ENCODE data around the gene PPP3CA. TPM values are rescaled to one million over a fixed set of nuclear protein-coding genes. Genes with fewer than 3 reads are reported as not detected.
"Not testable (repeated sequence)": the region's sequence is repeated elsewhere in the genome, so short reads cannot be mapped to it uniquely, and the experiment has no call there.

The PPP3CA gene
- total RNA-seq, 2 experiments from 2014 or later: 14.3 to 14.6 TPM

DNA sequence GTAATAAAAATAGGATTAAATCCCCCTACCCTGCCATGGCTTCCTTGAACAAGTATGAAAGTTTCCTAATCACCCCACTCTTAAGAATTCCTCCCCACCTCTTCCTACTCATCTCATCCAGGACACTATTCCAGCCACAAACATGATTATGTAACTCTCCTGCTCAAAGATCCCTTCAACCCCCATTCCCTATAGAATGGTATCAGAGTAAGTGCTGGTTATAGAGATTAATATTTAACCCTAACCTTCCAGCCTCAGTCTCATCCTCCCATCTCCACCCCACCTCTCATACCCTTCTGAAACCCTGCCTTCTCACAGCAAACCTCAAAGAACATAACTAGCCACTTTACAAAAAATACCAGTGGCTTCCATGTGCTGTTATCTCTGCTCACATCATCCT, 155.1 kb downstream of the PPP3CA start:
- Mint-ChIP-seq H3K9me3 (no peaks in the 10 kb centered on the region), H3K4me1 (ENCODE audit: low read depth) (peaks cover 23% of the 10 kb centered on the region), H3K27ac (no peak overlapping the region), H3K36me3 (peaks cover 2% of the 10 kb centered on the region), H3K27me3 (no peaks in the 10 kb centered on the region), H3K4me3 (no peak overlapping the region)
- ChIA-PET POLR2A (no interaction called here), CTCF (interaction anchor here (1.1 kb wide), 1 partner anchor 537 kb away, joined by 4 read pairs; no protein-coding TSS in a partner anchor)
- intact Hi-C loops (cut with micrococcal nuclease): no loop called here
- no peak for DNase-seq

DNA sequence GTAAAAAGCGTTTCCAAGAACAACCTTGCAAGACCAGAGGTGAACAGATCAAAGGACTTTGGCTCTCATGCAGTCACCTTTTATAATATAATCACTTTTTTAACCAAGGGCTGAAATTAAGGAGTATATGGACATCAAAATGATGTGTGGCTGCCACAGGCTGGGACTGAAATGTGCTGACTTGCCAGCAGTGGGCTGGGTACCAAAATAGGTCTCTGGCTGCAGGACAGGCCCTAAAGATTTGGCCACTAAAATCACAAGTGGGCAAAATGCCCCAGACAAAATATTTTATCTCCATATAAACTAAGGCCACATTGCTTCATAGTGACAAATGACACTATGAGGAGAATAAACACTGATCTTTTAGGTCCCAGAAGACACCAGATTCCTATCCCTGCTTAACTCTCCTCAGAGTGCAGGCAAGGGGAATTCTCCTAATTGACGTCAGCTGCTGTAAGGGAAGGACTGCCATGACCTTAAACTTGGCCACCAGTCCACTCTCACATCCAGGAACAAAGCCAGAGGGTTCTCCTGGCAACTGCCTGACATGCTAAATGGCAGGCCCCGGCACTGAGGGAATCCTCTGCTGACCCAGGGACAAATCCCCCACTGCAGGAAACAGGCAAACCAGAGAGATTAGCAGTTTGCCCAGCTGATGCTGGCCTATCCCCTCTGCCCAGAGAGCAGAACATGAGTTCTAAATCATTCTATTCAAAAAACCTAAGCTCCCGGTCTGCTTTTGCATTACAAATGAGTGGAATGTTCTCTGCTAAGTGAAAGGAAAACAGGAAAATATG, 155.8 kb downstream of the PPP3CA start:
- Mint-ChIP-seq H3K27me3 (no peaks in the 10 kb centered on the region), H3K4me3 (no peak overlapping the region), H3K9me3 (no peaks in the 10 kb centered on the region), H3K36me3 (peaks cover 2% of the 10 kb centered on the region), H3K27ac (no peak overlapping the region), H3K4me1 (ENCODE audit: low read depth) (peaks cover 18% of the 10 kb centered on the region)
- ChIA-PET POLR2A (no interaction called here), CTCF (no interaction called here)
- DNase-seq: no peak
- intact Hi-C loops (cut with micrococcal nuclease): no loop called here

DNA sequence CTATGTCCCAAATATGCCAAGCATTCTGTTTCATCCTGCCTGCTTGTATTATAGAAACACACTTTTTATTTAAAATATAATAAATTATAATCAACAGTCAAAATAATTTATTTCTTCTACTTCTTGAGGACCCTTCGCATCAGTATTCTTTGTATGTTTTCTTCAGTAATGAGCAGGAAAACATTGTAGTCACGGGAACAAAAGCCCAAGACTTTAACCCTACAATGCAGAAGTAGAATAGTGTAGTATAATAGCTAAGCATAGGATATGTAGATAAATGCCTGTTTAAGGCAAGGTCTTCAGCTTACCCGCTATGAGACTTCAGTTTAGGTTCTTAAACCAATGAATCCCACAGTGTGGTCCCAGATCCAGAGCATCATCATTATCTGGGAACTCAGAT, 156.6 kb downstream of the PPP3CA start:
- CTCF ChIA-PET: no interaction called here
- no peak overlapping the region for H3K27ac Mint-ChIP-seq
- no peaks in the 10 kb centered on the region for H3K9me3 Mint-ChIP-seq
- H3K27me3 Mint-ChIP-seq: no peaks in the 10 kb centered on the region
- POLR2A ChIA-PET: no interaction called here
- peaks cover 18% of the 10 kb centered on the region for H3K4me1 Mint-ChIP-seq (ENCODE audit: low read depth)
- H3K4me3 Mint-ChIP-seq: no peak overlapping the region
- intact Hi-C loops (cut with micrococcal nuclease): no loop called here
- peaks cover 2% of the 10 kb centered on the region for H3K36me3 Mint-ChIP-seq
- no peak for DNase-seq

DNA sequence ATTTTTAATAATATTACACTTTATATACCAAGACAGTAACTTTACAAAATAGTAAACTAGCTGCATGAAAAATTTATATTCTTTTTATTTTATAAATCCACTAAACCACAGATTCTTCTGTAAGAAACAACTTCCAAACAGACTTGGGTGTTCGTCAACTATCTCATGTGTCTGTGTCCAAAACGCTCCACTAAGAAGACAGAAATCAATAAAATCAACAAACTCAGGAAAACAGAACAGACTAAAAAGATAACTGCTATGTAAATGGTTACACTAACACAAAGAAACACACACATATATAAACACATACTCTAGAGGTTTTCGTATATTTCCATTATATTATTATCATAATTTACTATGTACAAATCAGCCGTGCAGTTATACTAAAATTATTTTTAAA, 158.4 kb downstream of the PPP3CA start:
- no peak overlapping the region for H3K4me3 Mint-ChIP-seq
- DNase-seq: no peak
- no peaks in the 10 kb centered on the region for H3K9me3 Mint-ChIP-seq
- H3K4me1 Mint-ChIP-seq (ENCODE audit: low read depth): peaks cover 18% of the 10 kb centered on the region
- ChIA-PET POLR2A (no interaction called here), CTCF (interaction anchor here (0.7 to 1.5 kb wide), 4 partner anchors 19 to 408 kb away, joined by 3 to 4 read pairs (median 4); no protein-coding TSS in a partner anchor)
- H3K27me3 Mint-ChIP-seq: no peaks in the 10 kb centered on the region
- no peak overlapping the region for H3K27ac Mint-ChIP-seq
- H3K36me3 Mint-ChIP-seq: no peaks in the 10 kb centered on the region
- intact Hi-C loops (cut with micrococcal nuclease): loop anchor here (1.0 to 5.0 kb wide), 2 partner anchors 158 to 541 kb away; partner anchors contain the start of gene PPP3CA

DNA sequence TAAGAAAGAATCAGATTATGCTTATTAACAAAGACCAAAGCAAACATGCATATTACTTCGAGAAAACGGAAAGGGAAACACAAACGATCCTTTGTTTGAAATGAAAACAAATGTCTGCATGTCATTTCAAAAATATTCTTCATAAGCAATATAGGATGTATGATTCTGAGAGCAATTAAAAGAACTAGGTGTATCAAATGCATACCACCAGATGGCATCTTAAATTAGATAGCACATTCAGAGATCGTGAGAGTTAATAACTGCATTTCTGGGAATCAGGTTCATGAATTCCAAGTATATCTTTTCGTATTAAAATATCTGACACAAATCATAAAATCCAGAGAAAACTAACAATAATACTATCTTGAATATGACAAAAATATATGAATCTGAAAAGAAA, 159.5 kb downstream of the PPP3CA start:
- Mint-ChIP-seq H3K27me3 (no peaks in the 10 kb centered on the region), H3K9me3 (no peaks in the 10 kb centered on the region), H3K36me3 (peaks cover 3% of the 10 kb centered on the region), H3K4me1 (ENCODE audit: low read depth) (peaks cover 20% of the 10 kb centered on the region), H3K27ac (no peak overlapping the region), H3K4me3 (no peak overlapping the region)
- POLR2A ChIA-PET: no interaction called here
- CTCF ChIA-PET: interaction anchor here (0.9 to 1.5 kb wide), 3 partner anchors 19 to 409 kb away, joined by 3 to 10 read pairs (median 5); partner anchors contain the start of gene PPP3CA
- intact Hi-C loops (cut with micrococcal nuclease): loop anchor here (1.0 to 5.0 kb wide), 2 partner anchors 159 to 542 kb away; partner anchors contain the start of gene PPP3CA
- DNase-seq: no peak

DNA sequence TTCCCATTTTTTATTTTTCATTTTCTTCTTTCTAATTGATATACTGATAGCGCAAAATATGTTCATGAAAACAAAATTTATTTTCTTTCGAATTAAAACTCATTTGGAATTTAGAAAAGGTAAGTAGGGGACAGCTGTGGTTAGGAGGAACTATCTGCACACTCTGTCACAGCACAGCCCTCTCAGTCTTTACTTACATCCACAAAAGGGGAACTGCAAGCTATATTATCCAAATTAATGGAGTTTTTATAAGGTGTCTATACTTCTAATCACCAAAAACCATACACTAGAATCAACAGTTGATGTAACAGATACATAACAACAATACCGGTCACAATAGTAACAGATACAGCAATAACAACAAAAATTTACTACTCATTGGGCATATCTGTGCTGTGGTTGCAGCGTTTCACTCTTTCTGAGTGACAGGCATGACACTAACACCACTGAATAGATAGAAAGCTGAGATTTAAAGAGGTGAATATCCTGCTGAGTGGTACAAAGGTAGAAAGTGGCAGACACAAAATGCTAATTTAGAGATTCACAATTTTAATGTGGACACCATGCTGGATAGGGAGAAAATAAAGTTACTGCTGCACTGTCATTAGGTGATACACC, 160.7 kb downstream of the PPP3CA start:
- H3K4me1 Mint-ChIP-seq (ENCODE audit: low read depth): peaks cover 14% of the 10 kb centered on the region
- peaks cover 3% of the 10 kb centered on the region for H3K9me3 Mint-ChIP-seq
- intact Hi-C loops (cut with micrococcal nuclease): loop anchor here (5.0 kb wide), 1 partner anchor 161 kb away; the partner anchor contains the start of gene PPP3CA
- ChIA-PET POLR2A (no interaction called here), CTCF (interaction anchor here (0.8 to 1.5 kb wide), 5 partner anchors 10 to 410 kb away, joined by 3 to 10 read pairs (median 5); partner anchors contain the start of gene PPP3CA)
- DNase-seq: no peak
- no peaks in the 10 kb centered on the region for H3K27me3 Mint-ChIP-seq
- H3K27ac Mint-ChIP-seq: no peak overlapping the region
- peaks cover 12% of the 10 kb centered on the region for H3K36me3 Mint-ChIP-seq
- H3K4me3 Mint-ChIP-seq: no peak overlapping the region

DNA sequence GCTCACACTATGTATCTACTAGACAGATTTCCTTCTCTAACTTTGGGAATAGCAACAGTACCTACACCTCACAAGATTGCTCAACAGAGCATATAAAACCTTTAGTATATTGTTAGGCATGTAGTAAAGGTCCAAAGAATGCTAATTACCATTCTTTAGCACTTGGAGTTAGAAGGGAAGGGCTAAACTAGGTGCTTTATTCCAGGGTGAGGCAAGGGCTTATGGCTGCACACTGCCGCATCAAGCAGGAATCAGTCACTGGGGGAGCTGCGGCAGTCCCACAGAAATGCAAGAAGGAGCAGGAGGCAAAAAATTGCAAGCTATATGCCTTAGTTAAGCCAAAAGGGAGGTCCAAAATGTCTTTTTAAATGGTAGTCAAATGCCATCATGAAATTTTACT, 162.7 kb downstream of the PPP3CA start:
- no peak for DNase-seq
- POLR2A ChIA-PET: no interaction called here
- Mint-ChIP-seq H3K4me3 (no peak overlapping the region), H3K4me1 (ENCODE audit: low read depth) (peaks cover 13% of the 10 kb centered on the region), H3K36me3 (peaks cover 12% of the 10 kb centered on the region), H3K27me3 (no peaks in the 10 kb centered on the region), H3K27ac (no peak overlapping the region), H3K9me3 (peaks cover 3% of the 10 kb centered on the region)
- CTCF ChIA-PET: interaction anchor here (1.0 kb wide), 2 partner anchors 15 to 546 kb away, joined by 3 read pairs; no protein-coding TSS in a partner anchor
- intact Hi-C loops (cut with micrococcal nuclease): loop anchor here (5.0 kb wide), 1 partner anchor 163 kb away; the partner anchor contains the start of gene PPP3CA

DNA sequence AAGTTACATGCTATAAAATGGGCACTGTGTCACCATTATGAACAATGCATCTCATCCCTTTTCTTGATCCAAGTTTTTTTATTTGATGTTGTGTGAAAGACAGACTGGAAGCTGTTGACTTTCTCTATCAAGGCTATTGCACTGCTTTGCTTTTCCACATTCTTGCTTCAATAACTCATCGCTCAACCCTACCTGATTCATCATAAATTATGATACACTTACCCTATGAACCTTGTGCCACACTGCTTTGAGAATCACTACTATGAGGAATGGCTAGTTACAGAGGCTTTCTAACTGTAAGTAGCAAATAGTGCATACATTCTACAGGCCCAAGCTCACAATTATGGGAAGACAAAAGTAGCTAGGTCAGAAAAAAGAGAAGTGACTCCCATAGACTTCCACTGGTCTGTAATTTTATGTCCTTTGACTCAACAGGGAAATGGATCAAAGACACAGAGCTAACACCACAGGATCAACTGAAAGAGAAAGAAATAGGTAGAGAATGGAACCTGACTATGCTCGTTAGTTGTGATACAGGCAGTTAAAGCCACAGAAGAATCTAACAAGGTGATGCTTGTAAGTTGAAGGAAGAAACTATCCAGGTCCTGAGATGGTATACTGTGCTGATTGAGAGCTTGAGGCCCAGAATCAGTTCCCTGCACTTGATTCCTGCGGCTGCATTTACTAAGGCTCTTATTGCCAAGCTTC, 163.5 kb downstream of the PPP3CA start:
- peaks cover 3% of the 10 kb centered on the region for H3K9me3 Mint-ChIP-seq
- no peak for DNase-seq
- no peak overlapping the region for H3K4me3 Mint-ChIP-seq
- peaks cover 11% of the 10 kb centered on the region for H3K4me1 Mint-ChIP-seq (ENCODE audit: low read depth)
- intact Hi-C loops (cut with micrococcal nuclease): no loop called here
- H3K27me3 Mint-ChIP-seq: no peaks in the 10 kb centered on the region
- no peak overlapping the region for H3K27ac Mint-ChIP-seq
- POLR2A ChIA-PET: no interaction called here
- CTCF ChIA-PET: interaction anchor here (1.0 kb wide), 1 partner anchor 14 kb away, joined by 3 read pairs; no protein-coding TSS in a partner anchor
- H3K36me3 Mint-ChIP-seq: peaks cover 12% of the 10 kb centered on the region

DNA sequence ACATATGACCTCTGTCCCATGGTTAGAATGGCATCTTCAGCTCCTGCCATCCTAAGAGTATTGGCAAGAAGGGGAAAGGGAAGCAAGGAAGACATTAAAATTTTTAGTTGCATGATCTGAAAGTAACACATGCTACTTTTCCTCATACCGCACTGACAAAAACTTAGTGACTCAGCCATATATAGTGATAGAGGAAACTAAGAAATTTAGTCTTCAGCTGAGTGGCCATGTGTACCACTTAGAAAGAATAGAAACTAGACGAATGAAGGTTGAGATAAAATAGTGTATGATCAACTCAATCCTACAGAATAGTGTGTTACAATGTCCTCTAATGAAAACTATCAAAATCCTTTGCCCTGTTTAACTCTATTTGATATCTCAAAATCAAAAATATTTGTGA, 164.1 kb downstream of the PPP3CA start:
- Mint-ChIP-seq H3K36me3 (peaks cover 12% of the 10 kb centered on the region), H3K9me3 (peaks cover 3% of the 10 kb centered on the region), H3K4me3 (no peak overlapping the region), H3K4me1 (ENCODE audit: low read depth) (peaks cover 16% of the 10 kb centered on the region), H3K27ac (no peak overlapping the region), H3K27me3 (no peaks in the 10 kb centered on the region)
- ChIA-PET POLR2A (no interaction called here), CTCF (no interaction called here)
- DNase-seq: no peak
- intact Hi-C loops (cut with micrococcal nuclease): no loop called here

DNA sequence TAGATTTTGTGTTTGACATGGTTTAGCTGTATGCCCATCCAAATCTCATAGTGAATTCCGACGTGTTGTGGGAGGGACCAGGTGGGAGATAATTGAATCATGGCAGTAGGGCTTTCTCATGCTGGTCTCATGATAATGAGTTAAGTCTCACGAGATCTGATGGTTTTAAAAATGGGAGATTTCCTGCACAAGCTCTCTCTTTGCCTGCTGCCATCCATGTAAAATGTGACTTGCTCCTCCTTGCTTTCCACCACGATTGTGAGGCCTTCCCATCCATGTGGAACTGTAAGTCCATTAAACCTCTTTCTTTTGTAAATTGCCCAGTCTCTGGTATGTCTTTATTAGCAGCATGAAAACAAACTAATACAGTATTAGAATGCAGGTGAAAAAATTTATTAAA, 164.6 kb downstream of the PPP3CA start:
- DNase-seq; H3K27me3 Mint-ChIP-seq; H3K9me3 Mint-ChIP-seq; H3K4me3 Mint-ChIP-seq; intact Hi-C loops (cut with micrococcal nuclease); CTCF ChIA-PET; H3K27ac Mint-ChIP-seq; POLR2A ChIA-PET: not testable (repeated sequence)
- Mint-ChIP-seq H3K4me1 (ENCODE audit: low read depth) (peaks cover 13% of the 10 kb centered on the region), H3K36me3 (peaks cover 12% of the 10 kb centered on the region)

DNA sequence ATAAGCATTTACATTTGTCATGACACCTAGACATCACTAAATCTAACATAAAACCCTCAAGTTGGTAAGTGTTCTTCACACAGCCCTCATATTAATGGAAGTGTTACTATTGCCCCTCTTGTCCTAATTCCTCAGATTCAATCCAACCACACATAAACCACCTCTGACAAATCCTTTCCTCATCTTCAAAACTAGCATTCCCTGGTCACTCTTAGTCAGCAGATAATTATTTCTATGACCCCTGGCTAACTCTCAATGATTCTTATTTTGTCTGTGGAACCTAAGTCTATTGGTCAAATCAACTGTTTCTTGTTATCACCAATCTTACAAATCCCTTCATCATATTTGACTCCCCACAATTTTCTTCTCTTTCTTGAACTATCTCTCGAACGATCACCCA, 168.6 kb downstream of the PPP3CA start:
- intact Hi-C loops (cut with micrococcal nuclease): no loop called here
- Mint-ChIP-seq H3K27ac (no peak overlapping the region), H3K4me3 (no peak overlapping the region), H3K36me3 (peaks cover 12% of the 10 kb centered on the region), H3K27me3 (no peaks in the 10 kb centered on the region), H3K4me1 (ENCODE audit: low read depth) (peaks cover 30% of the 10 kb centered on the region), H3K9me3 (peaks cover 3% of the 10 kb centered on the region)
- POLR2A ChIA-PET: no interaction called here
- no peak for DNase-seq
- CTCF ChIA-PET: no interaction called here

DNA sequence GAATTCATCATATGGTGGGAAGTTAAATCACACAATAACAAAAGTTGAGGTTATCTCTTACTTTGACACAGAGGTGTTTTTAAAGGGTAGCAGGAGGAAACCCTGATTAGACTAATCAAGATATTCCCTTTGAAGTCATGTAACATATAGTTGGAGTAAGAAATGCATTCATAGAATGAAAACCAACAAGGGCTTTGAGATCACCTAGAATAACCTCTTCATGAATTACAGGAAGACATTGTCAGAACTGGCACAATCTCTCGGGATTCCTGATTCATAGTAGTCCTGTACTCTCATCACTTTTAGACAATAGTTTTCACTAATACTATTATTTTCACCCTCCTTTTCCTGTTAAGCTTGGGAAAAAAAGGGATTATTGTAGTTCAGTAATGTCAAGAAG, 170.2 kb downstream of the PPP3CA start:
- no peak for DNase-seq
- Mint-ChIP-seq H3K36me3 (peaks cover 2% of the 10 kb centered on the region), H3K4me1 (ENCODE audit: low read depth) (peaks cover 33% of the 10 kb centered on the region), H3K9me3 (no peaks in the 10 kb centered on the region), H3K4me3 (no peak overlapping the region), H3K27ac (no peak overlapping the region), H3K27me3 (no peaks in the 10 kb centered on the region)
- ChIA-PET CTCF (no interaction called here), POLR2A (no interaction called here)
- intact Hi-C loops (cut with micrococcal nuclease): loop anchor here (1.0 to 2.0 kb wide), 2 partner anchors 21 to 152 kb away; no protein-coding TSS in a partner anchor

All from activated CD4-positive, alpha-beta memory T cell treated with anti-CD3 and anti-CD28 coated beads for 36 hours (primary cell).